SU-DHL-6 (cell line): ENCODE measurements around the gene ABCD1.

Experiments
- H2AFZ ChIP-seq: fragments of 200-600 bp; sonication (generic); 2 replicates; pipeline ENCODE4 v1.6.1; 2014; ENCODE audit warnings: low read depth, mild to moderate bottlenecking, moderate library complexity, mixed read lengths, antibody characterized with exemption, low read length; ENCODE audit not compliant: severe bottlenecking
- H3F3A ChIP-seq: fragments of 200-600 bp; shearing (Covaris generic); 2 replicates; pipeline ENCODE4 v1.6.0; 2016; ENCODE audit warnings: antibody characterized with exemption, mild to moderate bottlenecking; ENCODE audit not compliant: insufficient read depth
- H3K27ac ChIP-seq: fragments of 200-600 bp; sonication (generic); 2 replicates; pipeline ENCODE4 v1.5.1; 2016; ENCODE audit warnings: low read depth, mild to moderate bottlenecking, low read length, moderate library complexity, mixed read lengths
- H3K27me3 ChIP-seq: fragments of 200-600 bp; sonication (generic), shearing (Covaris generic); 2 replicates; pipeline ENCODE4 v1.6.0; 2014; ENCODE audit warnings: mild to moderate bottlenecking, low read length
- H3K36me3 ChIP-seq: fragments of 200-600 bp; sonication (generic); 2 replicates; pipeline ENCODE4 v1.6.1; 2014; ENCODE audit warnings: mild to moderate bottlenecking, low read length, mixed read lengths
- H3K4me2 ChIP-seq: fragments of 300-600, 200-600 bp; shearing (Covaris generic), sonication (generic); 2 replicates; pipeline ENCODE4 v1.6.0; 2014; ENCODE audit warnings: low read length, low read depth, mild to moderate bottlenecking; ENCODE audit not compliant: poor library complexity, severe bottlenecking
- H3K4me3 ChIP-seq: fragments of 200-600 bp; sonication (generic); 2 replicates; pipeline ENCODE4 v1.5.1; 2014; ENCODE audit warnings: antibody characterized with exemption, low read length, mild to moderate bottlenecking, mixed read lengths; ENCODE audit not compliant: insufficient read depth, poor library complexity, severe bottlenecking
- H3K79me2 ChIP-seq: fragments of 200-600 bp; sonication (generic); 2 replicates; pipeline ENCODE4 v1.6.1; 2014; ENCODE audit warnings: mild to moderate bottlenecking, low read length, moderate library complexity; ENCODE audit not compliant: insufficient read depth
- H3K9ac ChIP-seq: fragments of 200-600 bp; sonication (generic); 2 replicates; pipeline ENCODE4 v1.7.0; 2014; ENCODE audit warnings: mild to moderate bottlenecking, low read length
- H3K9me2 ChIP-seq: fragments of 200-600 bp; sonication (generic); replicated peaks from 2 replicates; pipeline ENCODE4 v1.6.1; 2014; ENCODE audit warnings: low read length; ENCODE audit not compliant: insufficient read depth
- H3K9me3 ChIP-seq: fragments of 200-600 bp; sonication (generic); 2 replicates; pipeline ENCODE4 v1.6.1; 2014; ENCODE audit warnings: low read length, mixed read lengths; ENCODE audit not compliant: insufficient read depth
- H4K20me1 ChIP-seq: fragments of 200-600 bp; sonication (generic); 2 replicates; pipeline ENCODE4 v1.6.1; 2014; ENCODE audit warnings: low read depth, mild to moderate bottlenecking, antibody characterized with exemption, low read length, moderate library complexity, mixed read lengths
- EZH2phosphoT487 ChIP-seq: fragments of 200-600 bp; sonication (generic), shearing (Covaris generic); conservative IDR thresholded peaks from 2 replicates; pipeline ENCODE4 v1.6.1; 2018; ENCODE audit warnings: mild to moderate bottlenecking, antibody characterized with exemption, low read length, moderate library complexity, mixed read lengths
- TF ChIP-seq, protein P1 (sequence below): fragments of 200-600 bp; sonication (generic); IDR thresholded peaks from one replicate; pipeline ENCODE4 v1.5.1; 2017; ENCODE audit warnings: antibody characterized with exemption, mild to moderate bottlenecking, low read length, moderate library complexity; ENCODE audit not compliant: insufficient read depth, poor library complexity, severe bottlenecking

Gene ABCD1

DNA sequence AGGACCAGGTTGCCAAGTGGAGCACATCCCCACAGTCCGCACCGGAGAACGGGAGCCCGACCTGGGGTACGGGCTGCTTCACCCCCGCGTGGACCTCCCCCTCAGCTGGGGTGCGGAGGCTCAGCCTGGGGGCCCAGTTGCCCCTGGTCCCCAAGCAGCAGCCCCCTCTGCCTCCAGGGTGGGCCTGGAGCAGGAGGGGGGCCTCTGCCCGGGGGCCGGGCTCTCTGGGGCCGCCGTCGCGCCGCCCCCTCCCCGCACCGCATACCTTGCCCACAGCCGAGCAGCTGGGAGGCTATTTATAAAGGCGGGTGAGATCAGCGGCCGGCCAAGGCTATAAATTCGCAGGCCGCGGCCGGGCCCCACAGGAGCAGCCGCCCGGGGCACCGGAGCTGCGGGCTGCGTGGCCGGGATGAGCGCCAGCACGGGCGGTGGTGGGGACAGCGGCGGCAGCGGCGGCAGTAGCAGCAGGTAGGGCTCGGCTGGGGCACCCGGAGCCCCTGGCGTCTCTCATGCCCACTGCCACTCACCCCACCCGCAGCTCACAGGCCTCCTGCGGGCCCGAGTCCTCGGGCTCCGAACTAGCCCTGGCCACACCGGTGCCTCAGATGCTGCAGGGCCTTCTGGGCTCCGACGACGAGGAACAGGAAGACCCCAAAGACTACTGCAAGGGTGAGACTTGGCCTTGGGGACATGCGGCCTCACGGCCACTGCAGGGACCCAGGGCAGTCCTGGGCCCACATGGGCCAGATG is 56.2 kb downstream of the ABCD1 start, which contains the start of gene SRPK3:
TSS of gene SRPK3 (plus strand) at position 364 of the 750 bp plus-strand sequence. CDS start at position 410, 46 bp downstream.
- H3K9me2 ChIP-seq = no peaks in the 10 kb centered on the region
- H3F3A ChIP-seq = no peaks in the 10 kb centered on the region
- no peaks in the 10 kb centered on the region; the same call in 1 of the 2 replicates for H4K20me1 ChIP-seq
- H2AFZ ChIP-seq = no peak within 1 kb of the TSS
- no peak within 1 kb of the TSS for H3K9ac ChIP-seq
- no peaks in the 10 kb centered on the region for H3K9me3 ChIP-seq
- H3K36me3 ChIP-seq = no peaks in the 10 kb centered on the region
- no peak for TF ChIP-seq EZH2phosphoT487
- TF ChIP-seq, protein P1, sequence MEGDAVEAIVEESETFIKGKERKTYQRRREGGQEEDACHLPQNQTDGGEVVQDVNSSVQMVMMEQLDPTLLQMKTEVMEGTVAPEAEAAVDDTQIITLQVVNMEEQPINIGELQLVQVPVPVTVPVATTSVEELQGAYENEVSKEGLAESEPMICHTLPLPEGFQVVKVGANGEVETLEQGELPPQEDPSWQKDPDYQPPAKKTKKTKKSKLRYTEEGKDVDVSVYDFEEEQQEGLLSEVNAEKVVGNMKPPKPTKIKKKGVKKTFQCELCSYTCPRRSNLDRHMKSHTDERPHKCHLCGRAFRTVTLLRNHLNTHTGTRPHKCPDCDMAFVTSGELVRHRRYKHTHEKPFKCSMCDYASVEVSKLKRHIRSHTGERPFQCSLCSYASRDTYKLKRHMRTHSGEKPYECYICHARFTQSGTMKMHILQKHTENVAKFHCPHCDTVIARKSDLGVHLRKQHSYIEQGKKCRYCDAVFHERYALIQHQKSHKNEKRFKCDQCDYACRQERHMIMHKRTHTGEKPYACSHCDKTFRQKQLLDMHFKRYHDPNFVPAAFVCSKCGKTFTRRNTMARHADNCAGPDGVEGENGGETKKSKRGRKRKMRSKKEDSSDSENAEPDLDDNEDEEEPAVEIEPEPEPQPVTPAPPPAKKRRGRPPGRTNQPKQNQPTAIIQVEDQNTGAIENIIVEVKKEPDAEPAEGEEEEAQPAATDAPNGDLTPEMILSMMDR = no peak
- H3K27me3 ChIP-seq = no peaks in the 10 kb centered on the region
- no peak within 1 kb of the TSS for H3K4me3 ChIP-seq
- no peak within 1 kb of the TSS for H3K4me2 ChIP-seq
- H3K79me2 ChIP-seq = no peaks in the 10 kb centered on the region
- H3K27ac ChIP-seq = no peak within 1 kb of the TSS

DNA sequence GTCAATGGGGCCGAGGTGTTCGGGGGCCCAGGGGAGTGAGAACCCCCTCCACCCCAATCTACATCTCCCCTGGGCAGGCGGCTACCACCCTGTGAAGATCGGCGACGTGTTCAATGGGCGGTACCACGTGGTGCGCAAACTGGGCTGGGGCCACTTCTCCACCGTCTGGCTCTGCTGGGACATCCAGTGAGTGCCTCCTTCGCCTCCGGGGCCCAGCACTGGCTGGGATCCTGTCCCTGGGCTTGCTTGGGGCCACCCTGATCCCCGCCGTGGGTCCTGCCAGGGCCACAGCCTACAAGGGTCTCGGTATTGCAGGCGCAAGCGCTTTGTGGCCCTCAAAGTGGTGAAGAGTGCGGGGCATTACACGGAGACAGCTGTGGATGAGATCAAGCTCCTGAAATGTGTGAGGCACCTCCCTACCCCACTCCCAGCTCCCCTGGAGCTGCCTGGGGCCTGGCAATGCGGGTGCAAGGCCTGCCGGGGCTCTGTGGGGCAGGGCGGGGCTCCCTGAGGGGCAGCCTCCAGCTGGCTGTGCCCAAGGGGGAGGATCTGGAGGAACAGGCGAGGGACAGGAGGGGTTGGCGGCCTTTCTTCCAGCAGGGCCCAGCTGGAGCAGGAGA is 56.9 kb downstream of the ABCD1 start:
- H3F3A ChIP-seq = no peaks in the 10 kb centered on the region
- H3K36me3 ChIP-seq = no peaks in the 10 kb centered on the region
- H3K9me2 ChIP-seq = no peaks in the 10 kb centered on the region
- H3K27me3 ChIP-seq = no peaks in the 10 kb centered on the region
- H3K9ac ChIP-seq = no peak overlapping the region
- no peaks in the 10 kb centered on the region for H3K79me2 ChIP-seq
- H3K27ac ChIP-seq = no peak overlapping the region
- no peak overlapping the region for H3K4me2 ChIP-seq
- TF ChIP-seq, protein P1 = no peak
- TF ChIP-seq EZH2phosphoT487 = no peak
- no peaks in the 10 kb centered on the region; the same call in 1 of the 2 replicates for H4K20me1 ChIP-seq
- H3K9me3 ChIP-seq = no peaks in the 10 kb centered on the region
- H2AFZ ChIP-seq = no peak overlapping the region
- no peak overlapping the region for H3K4me3 ChIP-seq

DNA sequence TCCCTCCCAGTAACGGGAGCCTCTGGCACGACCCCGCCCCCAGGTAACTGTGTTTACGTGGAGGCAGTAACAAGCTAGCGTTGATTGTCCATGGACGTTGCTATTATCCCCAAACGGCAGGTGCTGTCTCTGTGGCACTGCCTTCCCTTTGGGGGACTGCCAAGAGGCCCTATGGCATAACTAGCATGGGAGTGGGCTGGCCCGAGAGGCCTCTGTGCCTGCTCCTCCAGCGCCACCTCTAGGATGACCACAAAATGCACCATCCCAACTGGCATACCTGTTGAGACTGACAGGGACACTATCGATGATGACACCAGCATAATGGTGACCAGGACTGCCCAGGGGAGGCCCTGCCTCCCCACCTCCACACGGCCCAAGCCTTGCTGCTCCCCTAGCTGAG is 57.7 kb downstream of the ABCD1 start:
- no peak overlapping the region for H3K9ac ChIP-seq
- no peak overlapping the region for H2AFZ ChIP-seq
- TF ChIP-seq EZH2phosphoT487 = no peak
- no peak overlapping the region for H3K4me2 ChIP-seq
- no peaks in the 10 kb centered on the region for H3F3A ChIP-seq
- no peaks in the 10 kb centered on the region for H3K9me3 ChIP-seq
- no peaks in the 10 kb centered on the region for H3K79me2 ChIP-seq
- no peaks in the 10 kb centered on the region for H3K36me3 ChIP-seq
- H4K20me1 ChIP-seq = no peaks in the 10 kb centered on the region; the same call in 1 of the 2 replicates
- no peaks in the 10 kb centered on the region for H3K27me3 ChIP-seq
- H3K27ac ChIP-seq = no peak overlapping the region
- H3K4me3 ChIP-seq = no peak overlapping the region
- no peaks in the 10 kb centered on the region for H3K9me2 ChIP-seq

DNA sequence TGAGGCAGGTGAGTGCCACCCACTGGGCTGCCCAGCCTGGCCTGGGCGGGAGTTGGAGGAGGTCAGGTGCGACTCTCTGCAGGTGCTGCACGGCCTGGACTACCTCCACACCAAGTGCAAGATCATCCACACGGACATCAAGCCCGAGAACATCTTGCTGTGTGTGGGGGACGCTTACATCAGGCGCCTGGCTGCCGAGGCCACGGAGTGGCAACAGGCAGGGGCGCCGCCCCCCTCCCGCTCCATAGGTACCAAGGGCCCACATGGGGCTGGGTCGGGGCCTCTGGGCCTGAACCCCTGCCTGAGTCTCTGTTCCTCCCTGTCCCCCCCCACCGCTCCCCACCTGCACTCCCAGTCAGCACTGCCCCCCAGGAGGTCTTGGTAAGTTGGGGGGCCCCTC is 58.2 kb downstream of the ABCD1 start:
- Histone ChIP-seq H3K27me3 (no peaks in the 10 kb centered on the region), H3K36me3 (no peaks in the 10 kb centered on the region), H3K9ac (no peak overlapping the region), H3K4me3 (no peak overlapping the region), H3F3A (no peaks in the 10 kb centered on the region), H2AFZ (no peak overlapping the region), H3K9me2 (no peaks in the 10 kb centered on the region), H3K4me2 (no peak overlapping the region), H3K27ac (no peak overlapping the region), H4K20me1 (no peaks in the 10 kb centered on the region; the same call in 1 of the 2 replicates), H3K79me2 (no peaks in the 10 kb centered on the region), H3K9me3 (no peaks in the 10 kb centered on the region)
- TF ChIP-seq, protein P1 = no peak
- no peak for TF ChIP-seq EZH2phosphoT487
